Measurements from ENCODE around the gene MAGI2. TPM values are rescaled to one million over a fixed set of nuclear protein-coding genes. Genes with fewer than 3 reads are reported as not detected.

Gene MAGI2
- total and polyA plus RNA-seq, 2 experiments from 2014 or later = 16.8 to 24.7 TPM

DNA sequence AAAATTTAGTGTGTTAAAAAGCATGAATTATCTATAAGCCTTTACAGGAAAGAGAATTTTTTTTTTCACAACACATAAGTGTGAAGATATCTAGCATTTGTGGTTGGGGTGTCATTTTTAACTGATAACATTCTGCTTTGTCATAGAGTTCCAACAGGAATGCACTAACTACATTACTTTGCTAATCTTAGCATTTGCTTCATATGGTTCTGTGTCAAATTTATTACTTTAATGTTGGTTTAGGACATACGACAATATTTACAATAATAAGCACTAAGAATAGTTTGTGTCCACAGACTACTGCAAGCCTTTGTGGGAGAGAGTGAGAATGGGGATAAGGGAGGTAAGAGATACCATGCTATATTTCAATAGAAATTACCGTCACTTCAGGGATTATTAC lies 40.6 kb upstream of the MAGI2 start:
- peaks cover 3% of the 10 kb centered on the region for H3K27me3 ChIP-seq
- TF ChIP-seq, protein P1, sequence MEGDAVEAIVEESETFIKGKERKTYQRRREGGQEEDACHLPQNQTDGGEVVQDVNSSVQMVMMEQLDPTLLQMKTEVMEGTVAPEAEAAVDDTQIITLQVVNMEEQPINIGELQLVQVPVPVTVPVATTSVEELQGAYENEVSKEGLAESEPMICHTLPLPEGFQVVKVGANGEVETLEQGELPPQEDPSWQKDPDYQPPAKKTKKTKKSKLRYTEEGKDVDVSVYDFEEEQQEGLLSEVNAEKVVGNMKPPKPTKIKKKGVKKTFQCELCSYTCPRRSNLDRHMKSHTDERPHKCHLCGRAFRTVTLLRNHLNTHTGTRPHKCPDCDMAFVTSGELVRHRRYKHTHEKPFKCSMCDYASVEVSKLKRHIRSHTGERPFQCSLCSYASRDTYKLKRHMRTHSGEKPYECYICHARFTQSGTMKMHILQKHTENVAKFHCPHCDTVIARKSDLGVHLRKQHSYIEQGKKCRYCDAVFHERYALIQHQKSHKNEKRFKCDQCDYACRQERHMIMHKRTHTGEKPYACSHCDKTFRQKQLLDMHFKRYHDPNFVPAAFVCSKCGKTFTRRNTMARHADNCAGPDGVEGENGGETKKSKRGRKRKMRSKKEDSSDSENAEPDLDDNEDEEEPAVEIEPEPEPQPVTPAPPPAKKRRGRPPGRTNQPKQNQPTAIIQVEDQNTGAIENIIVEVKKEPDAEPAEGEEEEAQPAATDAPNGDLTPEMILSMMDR (IDR thresholded peaks at IDR 0.05; ENCODE audit: low read depth, low read length) = no peak
- H3K4me1 ChIP-seq (ENCODE audit: low read depth) = no peaks in the 10 kb centered on the region
- no peaks in the 10 kb centered on the region for H3K9me3 ChIP-seq (ENCODE audit: low read depth)
- no peak overlapping the region for H3K27ac ChIP-seq
- H3K4me3 ChIP-seq = no peak overlapping the region
- no peaks in the 10 kb centered on the region for H3K36me3 ChIP-seq
- peak in 1 of 2 donors; percentile 35 for DNase-seq (ENCODE audit: low read depth in 1 of 2, low spot score in 1 of 2)

DNA sequence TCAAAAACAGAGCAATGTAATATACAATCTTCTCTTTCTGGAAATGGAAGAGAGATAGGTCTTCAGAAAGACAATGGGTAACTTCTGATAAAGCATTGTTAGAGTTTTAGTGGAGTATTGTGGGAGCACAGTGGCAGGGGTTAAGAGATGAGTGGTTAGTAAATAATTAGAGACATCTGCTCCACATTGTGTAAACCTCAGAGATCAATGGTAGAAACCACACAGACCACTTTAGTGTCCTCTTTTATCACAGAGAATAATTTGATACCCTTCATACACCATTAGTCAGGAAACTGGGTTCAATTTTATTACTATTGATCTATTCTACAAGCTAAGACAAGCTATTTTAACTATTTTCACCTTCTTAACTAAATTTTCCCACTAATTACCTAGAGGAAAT lies 35.9 kb upstream of the MAGI2 start:
- Histone ChIP-seq H3K9me3 (ENCODE audit: low read depth) (no peaks in the 10 kb centered on the region), H3K36me3 (no peaks in the 10 kb centered on the region), H3K27me3 (peaks cover 7% of the 10 kb centered on the region), H3K4me3 (no peak overlapping the region), H3K4me1 (ENCODE audit: low read depth) (no peaks in the 10 kb centered on the region), H3K27ac (no peak overlapping the region)
- TF ChIP-seq, protein P1 (IDR thresholded peaks at IDR 0.05; ENCODE audit: low read depth, low read length) = no peak
- no peak for DNase-seq (ENCODE audit: low read depth in 1 of 2, low spot score in 1 of 2)

- TF ChIP-seq, protein P1 (IDR thresholded peaks at IDR 0.05; ENCODE audit: low read depth, low read length) = no peak
- H3K4me1 ChIP-seq (ENCODE audit: low read depth) = no peaks in the 10 kb centered on the region
- H3K27ac ChIP-seq = no peak overlapping the region
- no peaks in the 10 kb centered on the region for H3K27me3 ChIP-seq
- no peaks in the 10 kb centered on the region for H3K9me3 ChIP-seq (ENCODE audit: low read depth)
- H3K36me3 ChIP-seq = no peaks in the 10 kb centered on the region
- no peak overlapping the region for H3K4me3 ChIP-seq
- no peak for DNase-seq (ENCODE audit: low read depth in 1 of 2, low spot score in 1 of 2)
Measured at GRCh38 chr7:79478386-79478785, 24.9 kb upstream of the MAGI2 start.

DNA sequence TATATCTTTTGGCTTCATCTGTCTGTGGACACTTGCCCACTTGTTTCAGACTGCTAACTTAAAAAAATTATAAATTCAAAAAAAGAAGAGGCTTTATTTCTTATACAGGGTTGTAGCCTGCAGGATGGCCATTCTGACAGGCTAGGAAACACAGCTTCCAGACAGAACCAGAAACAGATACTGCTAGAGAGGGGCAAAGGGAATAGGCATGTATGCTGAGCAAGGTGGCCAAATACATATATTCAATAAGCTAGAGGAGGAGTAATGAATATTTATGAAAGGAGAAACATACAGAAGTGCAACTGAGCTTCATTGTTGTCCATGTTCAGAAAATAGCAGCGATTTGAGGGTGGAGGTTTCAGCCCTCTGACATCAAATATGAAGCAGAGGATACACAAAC lies 22.0 kb upstream of the MAGI2 start:
- H3K27ac ChIP-seq = no peak overlapping the region
- no peaks in the 10 kb centered on the region for H3K9me3 ChIP-seq (ENCODE audit: low read depth)
- H3K36me3 ChIP-seq = no peaks in the 10 kb centered on the region
- no peaks in the 10 kb centered on the region for H3K4me1 ChIP-seq (ENCODE audit: low read depth)
- TF ChIP-seq, protein P1 (IDR thresholded peaks at IDR 0.05; ENCODE audit: low read depth, low read length) = no peak
- no peak for DNase-seq (ENCODE audit: low read depth in 1 of 2, low spot score in 1 of 2)
- H3K27me3 ChIP-seq = no peaks in the 10 kb centered on the region
- H3K4me3 ChIP-seq = no peak overlapping the region

DNA sequence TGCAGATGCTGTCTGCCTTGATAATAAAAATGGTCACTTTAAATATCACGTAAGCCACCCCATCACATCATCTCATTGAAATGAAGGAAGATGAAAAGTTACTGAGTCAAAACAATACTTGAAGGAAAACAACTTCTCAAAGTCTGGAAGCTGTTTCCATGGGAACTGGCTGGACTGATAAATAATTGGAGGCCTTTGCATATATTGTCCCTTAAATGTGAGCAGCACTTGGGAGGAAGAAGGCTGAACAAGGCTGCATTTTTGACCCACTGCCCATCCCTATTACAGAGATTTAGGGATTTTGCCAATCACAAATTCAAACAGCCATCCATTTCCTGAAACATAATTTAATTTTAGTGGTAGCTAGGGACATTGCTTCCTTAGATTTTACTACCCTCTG lies 18.2 kb upstream of the MAGI2 start:
- no peaks in the 10 kb centered on the region for H3K36me3 ChIP-seq
- no peaks in the 10 kb centered on the region for H3K27me3 ChIP-seq
- no peak overlapping the region for H3K4me3 ChIP-seq
- H3K27ac ChIP-seq = no peak overlapping the region
- no peaks in the 10 kb centered on the region for H3K4me1 ChIP-seq (ENCODE audit: low read depth)
- TF ChIP-seq, protein P1 (IDR thresholded peaks at IDR 0.05; ENCODE audit: low read depth, low read length) = no peak
- H3K9me3 ChIP-seq (ENCODE audit: low read depth) = no peaks in the 10 kb centered on the region
- peak in 1 of 2 donors; percentile 17 for DNase-seq (ENCODE audit: low read depth in 1 of 2, low spot score in 1 of 2)

DNA sequence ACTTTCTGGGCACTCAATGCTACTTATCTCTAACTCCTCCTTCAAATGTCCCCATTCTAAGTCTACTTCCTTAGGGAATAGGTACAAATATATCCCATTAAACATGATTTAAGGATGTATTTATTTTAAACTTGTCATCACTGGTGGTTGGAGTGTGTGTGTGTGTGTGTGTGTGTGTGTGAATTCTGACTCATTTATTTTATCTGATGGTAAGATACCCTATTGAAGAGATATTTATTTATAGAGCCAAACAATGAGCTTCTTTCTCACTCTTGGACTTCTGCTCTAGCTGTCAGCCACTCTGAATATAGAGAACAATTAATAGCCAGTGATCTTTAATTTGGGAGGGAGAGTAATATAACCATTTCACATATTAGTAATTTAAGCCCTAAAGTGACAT lies 17.8 kb upstream of the MAGI2 start:
- Histone ChIP-seq H3K27ac (no peak overlapping the region), H3K9me3 (ENCODE audit: low read depth) (no peaks in the 10 kb centered on the region), H3K4me3 (no peak overlapping the region), H3K36me3 (no peaks in the 10 kb centered on the region), H3K4me1 (ENCODE audit: low read depth) (no peaks in the 10 kb centered on the region), H3K27me3 (no peaks in the 10 kb centered on the region)
- peak in 1 of 2 donors; percentile 8 for DNase-seq (ENCODE audit: low read depth in 1 of 2, low spot score in 1 of 2)
- TF ChIP-seq, protein P1 (IDR thresholded peaks at IDR 0.05; ENCODE audit: low read depth, low read length) = no peak

All from cardiac muscle cell (in vitro differentiated cells and primary cell).